Fibroblast of the aortic adventitia (primary cell): ENCODE data around the gene WDR82. TPM values are rescaled to one million over a fixed set of nuclear protein-coding genes. Genes with fewer than 3 reads are reported as not detected.

Source experiments
- DNase-seq: peaks from one replicate; pipeline ENCODE4 v3.0.0-alpha.2; 2010; ENCODE audit warnings: low read depth
- H3K4me3 ChIP-seq: 2 replicates; pipeline ENCODE4 v1.5.1; 2011; ENCODE audit warnings: low read depth, mild to moderate bottlenecking, control low read depth, low read length, moderate library complexity
- CTCF ChIP-seq: IDR thresholded peaks from 2 replicates; pipeline ENCODE4 v1.5.1; 2011; ENCODE audit warnings: mild to moderate bottlenecking, low read length, control low read depth, inconsistent platforms; ENCODE audit not compliant: insufficient read depth
- small RNA-seq: library from RNA; depleted of rRNA; stranded (forward); fragments of <200 nt; gene quantifications from one replicate; pipeline ENCODE3, GENCODE V24; 2012
- total RNA-seq: library from RNA; depleted of rRNA; stranded (reverse); fragments of >200 nt; gene quantifications from 2 replicates; pipeline ENCODE4 v1.2.3, GENCODE V29; 2012; ENCODE audit warnings: low replicate concordance

WDR82 gene
- total RNA-seq, 1 donor, result 61.5 TPM

GRCh38 chr3:52205727-52206372 lies 72.6 kb downstream of the WDR82 start:
- no peak for DNase-seq
- no peak for TF ChIP-seq CTCF
- H3K4me3 ChIP-seq, result no peak overlapping the region

Small RNAs within 50 kb of the gene (small RNA-seq; reads per million reads assigned to genes)
- gene MIR135A1 (not detected), gene MIRLET7G (1,157 reads per million, percentile 99 among the genes with 10 or more reads in this experiment)

Other genes with a start within 250 kb of the WDR82 start
- gene DUSP7, start 222.1 kb downstream of the WDR82 start, total RNA-seq, result 2.9 and 12.8 TPM in 2 replicates
- gene POC1A, start 124.2 kb downstream of the WDR82 start, total RNA-seq, result 1.3 and 10.0 TPM in 2 replicates
- gene ALAS1, start 80.5 kb downstream of the WDR82 start, total RNA-seq, result 18.8 and 40.8 TPM in 2 replicates
- not detected in 2 replicates for gene TLR9, start 53.0 kb downstream of the WDR82 start, total RNA-seq
- 97.5 and 109 TPM in 2 replicates for gene TWF2, start 39.5 kb downstream of the WDR82 start, total RNA-seq
- 27.4 and 42.4 TPM in 2 replicates for gene PPM1M, start 32.9 kb downstream of the WDR82 start, total RNA-seq
- 6.1 and 10.4 TPM in 2 replicates for gene GLYCTK, start 9.2 kb upstream of the WDR82 start, total RNA-seq
- gene DNAH1, start 37.7 kb upstream of the WDR82 start, total RNA-seq, result 3.4 and 6.0 TPM in 2 replicates
- 41.2 and 54.9 TPM in 2 replicates for gene BAP1, start 131.4 kb upstream of the WDR82 start, total RNA-seq
- 5.8 and 9.0 TPM in 2 replicates for gene PHF7, start 132.0 kb upstream of the WDR82 start, total RNA-seq
- gene SEMA3G, start 166.5 kb upstream of the WDR82 start, total RNA-seq, result 0.49 TPM in 1 of 2 replicates, not detected in the other
- gene TNNC1, start 175.4 kb upstream of the WDR82 start, total RNA-seq, result 1.4 and 2.0 TPM in 2 replicates
- gene NISCH, start 177.0 kb upstream of the WDR82 start, total RNA-seq, result 52.7 and 90.8 TPM in 2 replicates
- gene STAB1, start 216.7 kb upstream of the WDR82 start, total RNA-seq, result 0.90 and 1.1 TPM in 2 replicates